Stimulated activated CD4-positive, alpha-beta T cell treated with anti-CD3 and anti-CD28 coated beads, Interleukin-15, amount 100 ng/mL, for 1 hour (primary cell): ENCODE results near the gene BMI1.
"Not testable (repeated sequence)": the region's sequence is repeated elsewhere in the genome, so short reads cannot be mapped to it uniquely, and the experiment has no call there.

Source experiments
- DNase-seq, 2 donors: peaks; one replicate each; pipeline ENCODE4 v3.0.0-alpha.2; 2020; ENCODE audit warnings: low read depth in 1 of 2, low spot score in 1 of 2

BMI1 gene

GRCh38 chr10:22338931-22339330, 18.0 kb downstream of the BMI1 start:
- no peak for DNase-seq

DNA sequence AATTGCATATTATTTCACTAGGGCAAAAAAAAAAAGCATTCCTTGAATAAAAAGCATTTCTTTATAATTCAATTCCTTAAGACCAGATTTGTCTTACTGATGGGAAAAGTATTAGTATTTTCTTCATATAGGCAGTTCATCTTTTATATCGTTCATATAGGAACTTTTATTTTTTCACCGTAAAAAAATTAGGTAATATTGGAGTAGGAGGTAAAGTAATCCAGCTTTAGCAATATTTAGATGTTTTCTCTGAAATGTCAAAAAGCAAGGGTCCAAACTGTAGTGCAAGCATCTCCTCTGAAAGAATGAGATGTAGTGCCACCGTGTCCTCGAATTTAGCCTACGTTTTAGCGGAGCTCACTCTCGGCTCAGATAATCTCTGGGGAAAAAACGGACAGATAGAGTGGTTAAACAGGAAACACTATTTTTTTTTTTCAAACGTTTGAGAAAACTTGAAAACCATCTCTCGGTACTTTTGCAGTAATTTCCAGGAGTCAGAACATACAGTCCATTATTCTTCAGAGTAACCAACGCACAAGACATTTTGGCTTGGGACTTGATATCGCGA, 18.9 kb downstream of the BMI1 start:
- no peak for DNase-seq

DNA sequence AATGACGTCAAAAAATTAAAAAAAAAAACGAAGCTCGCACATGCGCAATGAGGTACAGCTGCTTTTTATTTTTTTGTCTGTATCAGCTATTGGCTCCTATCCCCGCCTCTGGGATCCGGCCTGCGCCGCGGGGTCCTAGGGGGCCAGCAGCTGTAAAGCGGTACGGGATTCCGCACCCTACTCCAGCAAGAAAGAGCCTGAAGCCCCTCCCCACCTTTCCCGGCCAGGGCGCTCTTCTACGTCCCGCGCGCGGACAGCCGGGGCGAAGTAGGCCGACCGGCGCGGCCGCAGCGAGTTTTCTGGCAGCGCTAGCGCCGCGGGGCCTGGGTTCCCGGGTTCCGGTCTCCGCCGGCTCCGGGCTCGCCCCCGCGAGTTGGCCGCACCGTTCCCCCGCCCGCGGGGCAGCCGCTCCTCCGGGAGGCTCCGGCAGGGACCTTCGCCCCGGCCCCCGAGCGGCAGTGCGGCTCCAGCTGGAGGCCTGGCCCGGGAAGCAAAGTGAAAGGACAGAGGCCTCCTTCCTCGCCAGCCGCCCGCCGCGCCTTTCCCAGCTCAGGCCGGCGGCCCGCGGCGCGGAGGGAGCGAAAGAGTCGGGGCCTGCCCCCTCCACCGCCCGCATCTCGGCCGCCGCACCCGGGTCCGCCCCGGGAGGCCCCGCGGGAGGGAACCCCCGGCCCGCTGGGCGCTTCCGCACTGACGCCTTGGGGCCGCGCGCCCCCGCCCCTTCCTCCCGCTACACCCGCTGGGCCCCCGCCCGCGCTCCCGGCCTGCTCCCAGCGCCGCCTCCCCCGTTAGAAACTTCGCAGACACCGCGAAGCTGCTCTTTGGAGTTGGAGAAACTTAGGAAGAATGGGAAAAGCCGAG, 19.7 kb downstream of the BMI1 start:
- peak in 1 of 2 donors; percentile 46 for DNase-seq

GRCh38 chr10:22341190-22341925, 20.5 kb downstream of the BMI1 start:
- no peak for DNase-seq

DNA sequence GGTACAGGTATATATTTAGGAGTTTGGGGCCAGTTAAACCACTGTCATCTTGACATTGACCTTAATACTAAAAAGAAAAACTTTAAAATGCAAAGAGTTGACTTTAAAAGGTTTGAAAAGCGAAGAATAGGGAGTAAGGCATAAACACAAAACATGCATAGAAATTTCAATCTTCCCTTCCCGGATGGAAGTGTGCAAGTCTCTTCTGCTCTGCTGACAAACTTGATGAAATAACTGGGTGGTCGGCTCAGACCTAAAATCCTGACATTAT, 21.0 kb downstream of the BMI1 start:
- DNase-seq, result no peak

- no peak for DNase-seq
These were observed 21.5 kb downstream of the BMI1 start for GRCh38 chr10:22342421-22342820.

GRCh38 chr10:22343731-22344130, 22.8 kb downstream of the BMI1 start:
- DNase-seq, result no peak

GRCh38 chr10:22344249-22344648, 23.4 kb downstream of the BMI1 start:
- no peak for DNase-seq

- no peak for DNase-seq
These were observed 23.9 kb downstream of the BMI1 start for GRCh38 chr10:22344781-22345300.

DNA sequence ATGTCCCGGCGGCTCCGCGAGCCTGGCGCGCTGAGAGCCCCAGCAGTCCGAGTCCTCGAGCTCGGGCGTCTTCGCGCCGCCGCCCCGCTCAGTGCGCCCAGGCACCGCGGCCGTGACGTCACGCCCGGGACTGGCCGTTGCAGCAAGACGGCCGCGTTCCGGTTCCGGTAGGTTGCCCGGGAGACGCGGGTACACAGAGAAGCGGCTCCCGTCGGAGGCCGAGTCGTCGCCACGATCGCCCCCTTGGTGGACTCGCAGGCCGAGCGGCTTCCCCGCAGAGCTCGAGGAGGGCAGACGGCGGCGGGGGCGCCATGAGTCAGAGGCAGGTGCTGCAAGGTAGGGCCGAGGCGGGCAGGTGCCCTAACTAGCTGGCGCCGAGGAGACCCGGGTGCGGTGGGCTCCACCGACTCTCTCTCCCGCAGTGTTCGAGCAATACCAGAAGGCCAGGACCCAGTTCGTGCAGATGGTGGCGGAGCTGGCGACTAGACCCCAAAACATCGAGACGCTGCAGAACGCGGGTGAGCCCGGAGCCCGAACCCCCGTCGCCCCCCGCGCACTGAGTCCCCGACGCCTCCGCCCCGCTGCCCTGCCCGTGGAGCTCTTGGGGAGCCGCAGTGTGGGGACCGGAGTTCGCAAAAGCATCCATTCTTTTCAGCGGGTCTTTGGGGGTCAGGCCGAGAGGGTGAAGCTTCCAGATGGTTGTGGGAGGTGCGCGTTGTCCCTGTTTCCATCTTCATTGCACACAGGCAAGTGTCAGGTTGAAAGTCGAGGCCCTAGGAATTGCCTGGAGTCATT, 24.6 kb downstream of the BMI1 start, which contains the start of gene SPAG6:
TSS of gene SPAG6 (plus strand) at position 196 of the 795 bp plus-strand sequence. CDS start at position 312, 116 bp downstream.
- no peak for DNase-seq

DNA sequence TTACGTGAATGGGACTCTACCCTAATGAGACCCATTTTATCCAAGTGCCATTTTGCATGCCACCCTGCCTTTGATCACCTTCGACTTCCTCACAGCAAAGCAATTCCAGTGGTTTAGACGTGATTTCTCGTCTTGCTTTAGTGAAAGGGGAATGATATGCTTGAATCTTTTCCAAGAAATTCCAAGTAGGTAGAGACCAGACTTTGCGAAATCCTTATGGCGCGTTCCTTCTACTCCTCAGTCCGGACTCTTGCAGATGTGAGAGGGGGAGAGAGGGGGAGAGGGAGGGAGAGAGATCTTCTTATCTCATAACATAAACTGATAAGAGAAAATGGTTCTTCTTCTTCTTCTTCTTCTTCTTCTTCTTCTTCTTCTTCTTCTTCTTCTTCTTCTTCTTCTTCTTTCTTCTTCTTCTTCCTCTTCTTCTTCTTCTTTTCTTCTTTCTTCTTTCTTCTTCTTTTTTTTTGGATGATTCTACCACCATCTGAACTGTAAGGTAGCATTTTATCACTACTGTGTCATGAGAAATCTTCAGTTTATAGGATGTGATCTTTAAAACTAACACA, 25.3 kb downstream of the BMI1 start:
- no peak for DNase-seq

DNA sequence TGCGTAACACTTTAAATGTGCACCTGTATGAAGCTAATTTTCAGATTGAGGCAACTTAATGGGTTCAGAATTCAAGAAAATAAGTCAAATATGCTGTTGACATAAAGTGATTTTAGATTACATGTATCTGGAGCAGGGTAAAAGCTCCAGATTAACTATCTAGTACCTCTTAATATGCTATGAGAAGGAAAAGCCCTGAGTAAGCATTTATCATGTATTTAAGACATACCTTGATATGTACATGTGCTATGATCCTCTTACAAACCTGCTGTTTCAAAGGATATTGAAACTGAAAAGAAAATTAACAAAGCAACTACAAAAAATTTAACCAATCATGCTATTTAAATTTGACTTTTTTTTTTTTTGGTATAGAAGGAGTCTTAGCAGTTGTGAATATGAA, 28.9 kb downstream of the BMI1 start:
- no peak for DNase-seq

- no peak for DNase-seq
These were observed 30.3 kb downstream of the BMI1 start for GRCh38 chr10:22351131-22351703.

DNA sequence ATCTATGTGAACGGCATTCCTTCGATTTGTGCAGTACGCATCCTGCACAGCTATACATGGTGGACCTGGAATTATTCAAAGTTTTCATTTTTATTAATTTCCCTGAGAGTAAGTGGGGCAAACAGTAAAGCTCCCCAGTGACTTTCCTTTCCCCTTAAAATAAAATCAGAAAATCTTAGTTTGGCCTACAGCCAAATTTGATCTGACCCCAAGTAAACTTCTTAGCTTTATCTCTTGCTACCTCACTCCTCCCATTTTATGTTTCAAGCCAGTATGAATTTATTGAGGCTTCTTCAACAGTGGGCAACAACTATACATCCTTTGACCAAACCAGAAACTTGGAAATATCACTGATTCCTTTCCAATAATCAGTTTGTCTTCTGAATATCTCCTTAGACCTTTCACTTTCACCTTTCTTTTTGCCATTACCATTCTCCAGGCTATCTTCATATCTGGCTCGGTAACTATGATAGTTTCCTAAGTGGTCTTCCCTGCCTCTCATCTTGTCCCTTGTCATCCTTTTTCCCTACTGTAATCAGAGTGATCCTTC, 35.5 kb downstream of the BMI1 start:
- no peak for DNase-seq

DNA sequence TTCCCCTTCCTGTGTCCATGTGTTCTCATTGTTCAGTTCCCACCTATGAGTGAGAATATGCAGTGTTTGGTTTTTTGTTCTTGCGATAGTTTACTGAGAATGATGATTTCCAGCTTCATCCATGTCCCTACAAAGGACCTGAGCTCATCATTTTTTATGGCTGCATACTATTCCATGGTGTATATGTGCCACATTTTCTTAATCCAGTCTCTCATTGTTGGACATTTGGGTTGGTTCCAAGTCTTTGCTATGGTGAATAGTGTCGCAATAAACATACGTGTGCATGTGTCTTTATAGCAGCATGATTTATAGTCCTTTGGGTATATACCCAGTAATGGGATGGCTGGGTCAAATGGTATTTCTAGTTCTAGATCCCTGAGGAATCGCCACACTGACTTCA, 36.9 kb downstream of the BMI1 start:
- not testable (repeated sequence) for DNase-seq

DNA sequence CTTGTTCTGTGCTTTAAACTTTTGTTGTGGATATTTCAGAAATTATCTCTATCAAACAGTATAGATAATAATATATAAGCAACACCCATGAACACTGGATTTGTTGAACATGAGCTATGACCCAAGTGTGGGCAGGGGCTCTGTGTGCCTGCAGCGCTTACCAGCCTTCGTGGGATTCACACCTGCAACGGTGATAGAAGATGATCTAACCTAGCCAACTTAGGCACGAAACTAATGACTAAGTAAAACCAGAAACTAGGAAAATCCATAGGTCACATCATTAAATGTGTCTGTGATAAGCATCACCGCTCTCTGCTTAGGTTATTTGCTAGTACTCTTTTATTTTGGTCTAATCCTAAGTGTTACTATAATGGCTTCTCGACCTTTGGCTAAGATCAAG, 42.4 kb downstream of the BMI1 start:
- no peak for DNase-seq

DNA sequence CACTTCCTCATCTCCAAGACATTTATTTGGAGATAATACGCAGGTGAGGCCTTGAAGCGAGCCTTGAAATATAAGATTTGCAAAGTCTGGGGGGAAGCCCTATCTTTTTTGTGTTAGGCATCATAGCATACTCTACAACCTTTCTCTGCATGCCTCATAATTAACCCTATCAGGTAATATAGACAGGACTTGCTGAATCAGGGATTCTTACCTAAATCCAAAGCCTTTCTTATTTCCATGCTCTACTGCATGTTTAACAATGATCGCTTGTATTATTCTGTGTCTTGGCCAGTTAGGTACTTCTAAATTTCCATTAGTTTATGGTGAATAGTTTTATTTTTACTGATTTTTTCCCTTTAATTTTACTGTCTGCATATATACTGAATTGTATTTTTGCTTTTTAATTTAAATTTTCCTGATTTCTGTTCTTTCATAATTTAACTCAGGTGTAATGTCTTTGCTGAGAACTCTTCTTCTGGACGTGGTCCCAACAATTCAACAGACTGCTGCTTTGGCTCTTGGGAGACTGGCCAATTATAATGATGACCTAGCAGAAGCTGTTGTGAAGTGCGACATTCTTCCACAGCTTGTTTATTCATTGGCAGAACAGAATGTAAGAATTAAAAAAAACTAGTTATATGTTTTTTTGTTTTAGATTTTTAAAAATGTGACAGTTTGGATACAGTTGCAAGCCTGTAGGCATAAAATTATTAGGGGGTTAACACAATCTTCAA, 43.7 kb downstream of the BMI1 start:
- DNase-seq, result no peak

DNA sequence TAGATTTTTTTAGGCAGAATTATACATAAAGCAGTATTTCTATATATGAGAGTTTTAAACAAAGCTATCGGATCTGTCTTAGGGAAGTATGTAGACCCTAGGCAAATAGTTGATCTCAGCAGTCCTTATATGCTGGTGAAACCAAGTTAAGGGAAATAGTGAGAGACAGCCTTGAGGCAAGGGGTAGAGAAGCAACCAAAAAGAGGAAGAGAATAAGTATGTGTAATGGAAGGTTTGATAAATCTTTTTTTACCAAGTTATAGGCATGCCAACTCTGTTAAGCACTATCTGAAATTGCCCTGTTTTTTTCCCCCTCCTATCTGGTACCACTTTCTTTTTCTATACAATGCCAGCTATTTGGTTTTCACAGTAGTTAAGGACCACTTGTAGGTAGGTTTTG, 44.3 kb downstream of the BMI1 start:
- no peak for DNase-seq

- DNase-seq, result no peak
These were observed 44.9 kb downstream of the BMI1 start for GRCh38 chr10:22365644-22366434.
